Measurements from ENCODE around the gene EPS8L1.
"Not testable (repeated sequence)": the region's sequence is repeated elsewhere in the genome, so short reads cannot be mapped to it uniquely, and the experiment has no call there.

Gene EPS8L1

GRCh38 chr19:55058781-55059610 lies 16.7 kb upstream of the EPS8L1 start:
- FAIRE-seq (no peak), DNase-seq (ENCODE audit: insufficient read length) (no peak)
- TF ChIP-seq POLR2AphosphoS5 (IDR thresholded peaks at IDR 0.05; ENCODE audit: low read depth, low read length) (no peak), TAF1 (IDR thresholded peaks at IDR 0.05; ENCODE audit: borderline replicate concordance, low read depth, low read length) (no peak), POLR2A (IDR thresholded peaks at IDR 0.05; ENCODE audit: low read depth, low read length) (no peak)

GRCh38 chr19:55060287-55060686 lies 15.4 kb upstream of the EPS8L1 start:
- DNase-seq (ENCODE audit: insufficient read length); FAIRE-seq: not testable (repeated sequence)

- peak; percentile 85 for DNase-seq (ENCODE audit: insufficient read length)
- FAIRE-seq, result peak; percentile 77
- TF ChIP-seq POLR2AphosphoS5 (IDR thresholded peaks at IDR 0.05; ENCODE audit: low read depth, low read length) (no peak), POLR2A (IDR thresholded peaks at IDR 0.05; ENCODE audit: low read depth, low read length) (peak; percentile 65; the same call in 1 of the 2 replicates)
Observed at GRCh38 chr19:55062735-55063491, 12.8 kb upstream of the EPS8L1 start, which contains the start of gene RDH13. Gene RDH13, minus strand, starts transcription at chr19:55063148. Its CDS starts 116 bp downstream, at chr19:55063032.

GRCh38 chr19:55063492-55063843 lies 12.2 kb upstream of the EPS8L1 start:
- no peak for FAIRE-seq
- TF ChIP-seq POLR2A (IDR thresholded peaks at IDR 0.05; ENCODE audit: low read depth, low read length) (no peak), TAF1 (IDR thresholded peaks at IDR 0.05; ENCODE audit: borderline replicate concordance, low read depth, low read length) (no peak), POLR2AphosphoS5 (IDR thresholded peaks at IDR 0.05; ENCODE audit: low read depth, low read length) (no peak)
- DNase-seq (ENCODE audit: insufficient read length), result no peak

GRCh38 chr19:55065516-55065915 lies 10.2 kb upstream of the EPS8L1 start:
- FAIRE-seq; DNase-seq (ENCODE audit: insufficient read length): not testable (repeated sequence)

GRCh38 chr19:55066107-55066709 lies 9.5 kb upstream of the EPS8L1 start:
- TF ChIP-seq TAF1 (IDR thresholded peaks at IDR 0.05; ENCODE audit: borderline replicate concordance, low read depth, low read length), result no peak
- TF ChIP-seq POLR2AphosphoS5 (IDR thresholded peaks at IDR 0.05; ENCODE audit: low read depth, low read length), result no peak
- no peak for TF ChIP-seq POLR2A (IDR thresholded peaks at IDR 0.05; ENCODE audit: low read depth, low read length)
- no peak for DNase-seq (ENCODE audit: insufficient read length)
- no peak for FAIRE-seq

GRCh38 chr19:55067869-55068268 lies 7.8 kb upstream of the EPS8L1 start:
- TF ChIP-seq TAF1 (IDR thresholded peaks at IDR 0.05; ENCODE audit: borderline replicate concordance, low read depth, low read length), result no peak
- no peak for TF ChIP-seq POLR2AphosphoS5 (IDR thresholded peaks at IDR 0.05; ENCODE audit: low read depth, low read length)
- TF ChIP-seq POLR2A (IDR thresholded peaks at IDR 0.05; ENCODE audit: low read depth, low read length), result no peak
- DNase-seq (ENCODE audit: insufficient read length) (no peak), FAIRE-seq (no peak)

GRCh38 chr19:55068950-55069864 lies 6.5 kb upstream of the EPS8L1 start:
- no peak for FAIRE-seq
- TF ChIP-seq TAF1 (IDR thresholded peaks at IDR 0.05; ENCODE audit: borderline replicate concordance, low read depth, low read length) (no peak), POLR2A (IDR thresholded peaks at IDR 0.05; ENCODE audit: low read depth, low read length) (no peak), POLR2AphosphoS5 (IDR thresholded peaks at IDR 0.05; ENCODE audit: low read depth, low read length) (no peak)

GRCh38 chr19:55069865-55070197 lies 5.8 kb upstream of the EPS8L1 start:
- FAIRE-seq, result no peak
- no peak for TF ChIP-seq TAF1 (IDR thresholded peaks at IDR 0.05; ENCODE audit: borderline replicate concordance, low read depth, low read length)
- TF ChIP-seq POLR2A (IDR thresholded peaks at IDR 0.05; ENCODE audit: low read depth, low read length), result no peak

More at GRCh38 chr19:55068950-55069864, 6.5 kb upstream of the EPS8L1 start:
- no peak for DNase-seq (ENCODE audit: insufficient read length)

GRCh38 chr19:55070466-55071128 lies 5.1 kb upstream of the EPS8L1 start:
- no peak for DNase-seq (ENCODE audit: insufficient read length)
- FAIRE-seq, result no peak
- TF ChIP-seq POLR2A (IDR thresholded peaks at IDR 0.05; ENCODE audit: low read depth, low read length) (no peak), POLR2AphosphoS5 (IDR thresholded peaks at IDR 0.05; ENCODE audit: low read depth, low read length) (no peak), TAF1 (IDR thresholded peaks at IDR 0.05; ENCODE audit: borderline replicate concordance, low read depth, low read length) (no peak)

More at GRCh38 chr19:55069865-55070197, 5.8 kb upstream of the EPS8L1 start:
- no peak for DNase-seq (ENCODE audit: insufficient read length)

- FAIRE-seq, result no peak
- no peak for DNase-seq (ENCODE audit: insufficient read length)
Observed at GRCh38 chr19:55071129-55071502, 4.6 kb upstream of the EPS8L1 start.

More at GRCh38 chr19:55071129-55071502, 4.6 kb upstream of the EPS8L1 start:
- TF ChIP-seq POLR2A (IDR thresholded peaks at IDR 0.05; ENCODE audit: low read depth, low read length), result no peak
- TF ChIP-seq TAF1 (IDR thresholded peaks at IDR 0.05; ENCODE audit: borderline replicate concordance, low read depth, low read length), result no peak
- TF ChIP-seq POLR2AphosphoS5 (IDR thresholded peaks at IDR 0.05; ENCODE audit: low read depth, low read length), result no peak

Measured in GM12892 (cell line).